OCI-LY1 (cell line): ENCODE measurements around the gene SOX18.

Experiments
- CTCF ChIP-seq: fragments of 200-600 bp; sonication (generic), shearing (Covaris generic); IDR thresholded peaks from 2 replicates; pipeline ENCODE4 v1.5.1; 2017; ENCODE audit warnings: mild to moderate bottlenecking, antibody characterized with exemption, low read length, moderate library complexity, mixed read lengths
- EZH2 ChIP-seq: fragments of 200-600 bp; sonication (generic), shearing (Covaris generic); IDR thresholded peaks from 2 replicates; pipeline ENCODE4 v1.8.0; 2017; ENCODE audit warnings: borderline replicate concordance, mixed run types, mild to moderate bottlenecking, antibody characterized with exemption, low read length, moderate library complexity, mixed read lengths

DNA sequence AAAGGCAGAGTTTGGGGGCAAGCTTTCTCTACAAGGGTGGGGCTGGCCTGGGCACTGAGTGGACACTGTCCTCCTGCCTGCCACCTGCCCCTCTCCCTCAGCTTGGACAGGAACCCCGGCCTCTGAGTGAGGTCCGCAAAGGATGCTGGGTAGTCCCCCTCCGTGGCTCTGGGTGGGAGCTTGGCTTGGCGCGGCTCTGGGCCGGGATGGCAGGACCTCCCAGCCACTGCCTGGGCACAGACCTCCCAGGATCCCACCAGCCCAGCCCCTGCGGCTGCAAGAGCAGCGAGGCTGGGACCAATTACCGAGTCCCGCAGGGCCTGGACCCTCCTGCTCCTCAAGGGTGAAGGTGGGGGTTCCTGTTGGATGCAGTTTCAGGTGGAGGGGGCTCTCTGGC lies 2.9 kb upstream of the SOX18 start:
- TF ChIP-seq EZH2 (no peak), CTCF (no peak)
